Smooth muscle cell (in vitro differentiated cells): Measurements from ENCODE around the gene PMM1. TPM values are rescaled to one million over a fixed set of nuclear protein-coding genes. Genes with fewer than 3 reads are reported as not detected.

Experiments used
- DNase-seq: peaks from one replicate; lab custom pipeline; 2025; ENCODE audit not compliant: unreplicated experiment; lab: John Stamatoyannopoulos, UW
- H2AFZ ChIP-seq: fragments of 200-600 bp; sonication (generic); 2 replicates; pipeline ENCODE4 v1.6.0; 2016; ENCODE audit warnings: antibody characterized with exemption, low read depth, mild to moderate bottlenecking
- H3F3A ChIP-seq: fragments of 200-600 bp; sonication (generic); 2 replicates; pipeline ENCODE4 v1.6.0; 2017; ENCODE audit warnings: antibody characterized with exemption, low read depth
- H3K27ac ChIP-seq: fragments of 200-600 bp; sonication (generic); 2 replicates; pipeline ENCODE4 v1.5.1; 2016; ENCODE audit warnings: low read depth, mild to moderate bottlenecking
- H3K27me3 ChIP-seq: fragments of 200-600 bp; sonication (generic); 2 replicates; pipeline ENCODE4 v1.6.1; 2016; ENCODE audit warnings: low read depth, mild to moderate bottlenecking
- H3K36me3 ChIP-seq: fragments of 200-600 bp; sonication (generic); 2 replicates; pipeline ENCODE4 v1.5.1; 2016; ENCODE audit warnings: low read depth
- H3K4me1 ChIP-seq: fragments of 200-600 bp; sonication (generic); 2 replicates; pipeline ENCODE4 v1.5.1; 2016; ENCODE audit warnings: low read depth
- H3K4me2 ChIP-seq: fragments of 200-600 bp; sonication (generic); 2 replicates; pipeline ENCODE4 v1.6.0; 2016; ENCODE audit warnings: mild to moderate bottlenecking
- H3K4me3 ChIP-seq: fragments of 200-600 bp; sonication (generic); 2 replicates; pipeline ENCODE4 v1.5.1; 2016; ENCODE audit warnings: mild to moderate bottlenecking
- H3K79me2 ChIP-seq: fragments of 200-600 bp; sonication (generic); 2 replicates; pipeline ENCODE4 v1.6.0; 2016; ENCODE audit warnings: low read depth, mild to moderate bottlenecking
- H3K9ac ChIP-seq: fragments of 200-600 bp; sonication (generic); 2 replicates; pipeline ENCODE4 v1.6.0; 2016; ENCODE audit warnings: low read depth
- H3K9me3 ChIP-seq: fragments of 200-600 bp; sonication (generic); replicated peaks from 2 replicates; pipeline ENCODE4 v1.5.1; 2016; ENCODE audit warnings: low read depth
- H4K20me1 ChIP-seq: fragments of 200-600 bp; sonication (generic); 2 replicates; pipeline ENCODE4 v1.6.0; 2016; ENCODE audit warnings: low read depth
- CTCF ChIP-seq: fragments of 200-600 bp; sonication (generic); IDR thresholded peaks from 2 replicates; pipeline ENCODE4 v1.5.1; 2017; ENCODE audit warnings: borderline replicate concordance, mild to moderate bottlenecking, antibody characterized with exemption; ENCODE audit not compliant: insufficient read depth, poor library complexity, severe bottlenecking
- WGBS: methylation state at CpG from one replicate; pipeline ENCODE4 v1.1.7; 2016; ENCODE audit warnings: low lambda C conversion rate; 5-methylcytosine and 5-hydroxymethylcytosine counted together
- polyA plus RNA-seq: library from polyadenylated mRNA; unstranded; fragments of >200 nt; fragmentation: Nextera tagmentation; extraction: Ambion mirVana; gene quantifications from 2 replicates; pipeline ENCODE4 v1.2.1, GENCODE V29; 2016
- total RNA-seq: library from RNA; depleted of rRNA; stranded (reverse); fragments of >200 nt; gene quantifications from 2 replicates; pipeline ENCODE4 v1.2.3, GENCODE V29; 2014

Gene PMM1
- total and polyA plus RNA-seq, 2 experiments from 2014 or later = 19.5 to 71.9 TPM

GRCh38 chr22:41528132-41528766 lies 61.4 kb downstream of the PMM1 start:
- Histone ChIP-seq H3F3A (peaks cover 7% of the 10 kb centered on the region), H3K4me1 (no peaks in the 10 kb centered on the region), H3K27me3 (no peaks in the 10 kb centered on the region), H3K9ac (no peak overlapping the region), H3K27ac (no peak overlapping the region), H2AFZ (no peak overlapping the region), H3K9me3 (no peaks in the 10 kb centered on the region), H3K4me2 (no peak overlapping the region), H3K4me3 (no peak overlapping the region), H3K36me3 (no peaks in the 10 kb centered on the region), H3K79me2 (no peaks in the 10 kb centered on the region), H4K20me1 (peaks cover 38% of the 10 kb centered on the region)
- no peak for DNase-seq
- no peak for TF ChIP-seq CTCF
- 98% methylated on average over 16 of the region's 16 CpGs for WGBS

Other genes with a start within 250 kb of the PMM1 start
- 6.4 and 7.7 TPM in 2 replicates for gene TEF, start 207.9 kb downstream of the PMM1 start, total RNA-seq
- 7.6 and 9.0 TPM in 2 replicates for gene TEF, start 207.9 kb downstream of the PMM1 start, polyA plus RNA-seq
- gene TOB2, start 143.0 kb downstream of the PMM1 start, total RNA-seq = 17.9 and 19.7 TPM in 2 replicates
- gene TOB2, start 143.0 kb downstream of the PMM1 start, polyA plus RNA-seq = 25.6 and 27.0 TPM in 2 replicates
- gene PHF5A, start 121.1 kb downstream of the PMM1 start, total RNA-seq = 28.3 and 42.7 TPM in 2 replicates
- 19.4 and 24.2 TPM in 2 replicates for gene PHF5A, start 121.1 kb downstream of the PMM1 start, polyA plus RNA-seq
- gene ACO2, start 120.7 kb downstream of the PMM1 start, total RNA-seq = 33.0 and 33.4 TPM in 2 replicates
- gene ACO2, start 120.7 kb downstream of the PMM1 start, polyA plus RNA-seq = 72.1 and 85.5 TPM in 2 replicates
- 10.9 and 12.1 TPM in 2 replicates for gene POLR3H, start 45.4 kb downstream of the PMM1 start, total RNA-seq
- 20.3 and 26.7 TPM in 2 replicates for gene POLR3H, start 45.4 kb downstream of the PMM1 start, polyA plus RNA-seq
- gene CSDC2, start 28.8 kb downstream of the PMM1 start, total RNA-seq = 2.9 and 3.1 TPM in 2 replicates
- gene CSDC2, start 28.8 kb downstream of the PMM1 start, polyA plus RNA-seq = 5.9 and 9.1 TPM in 2 replicates
- 12.0 and 16.9 TPM in 2 replicates for gene DESI1, start 31.2 kb upstream of the PMM1 start, total RNA-seq
- 14.3 and 17.6 TPM in 2 replicates for gene DESI1, start 31.2 kb upstream of the PMM1 start, polyA plus RNA-seq
- gene XRCC6, start 31.5 kb upstream of the PMM1 start, total RNA-seq = 186 and 200 TPM in 2 replicates
- 255 and 264 TPM in 2 replicates for gene XRCC6, start 31.5 kb upstream of the PMM1 start, polyA plus RNA-seq
- 98.2 and 142 TPM in 2 replicates for gene SNU13, start 99.0 kb upstream of the PMM1 start, total RNA-seq
- 239 and 250 TPM in 2 replicates for gene SNU13, start 99.0 kb upstream of the PMM1 start, polyA plus RNA-seq
- gene MEI1, start 109.7 kb upstream of the PMM1 start, total RNA-seq = 0.18 and 0.49 TPM in 2 replicates
- gene MEI1, start 109.7 kb upstream of the PMM1 start, polyA plus RNA-seq = 2.6 and 3.2 TPM in 2 replicates
- 6.5 and 7.4 TPM in 2 replicates for gene CCDC134, start 210.8 kb upstream of the PMM1 start, total RNA-seq
- 4.6 and 8.8 TPM in 2 replicates for gene CCDC134, start 210.8 kb upstream of the PMM1 start, polyA plus RNA-seq
- 62.9 and 70.3 TPM in 2 replicates for gene SREBF2, start 243.3 kb upstream of the PMM1 start, total RNA-seq
- 68.5 and 78.2 TPM in 2 replicates for gene SREBF2, start 243.3 kb upstream of the PMM1 start, polyA plus RNA-seq